Right ventricle myocardium superior (tissue), 1 donor: ENCODE results near the gene ARSG. TPM values are rescaled to one million over a fixed set of nuclear protein-coding genes. Genes with fewer than 3 reads are reported as not detected.
A peak's percentile ranks its signal among the peaks of the same experiment; 100 is the strongest.

Experiments used
- ATAC-seq: fragments of 200-7000 bp; cut with Tn5 transposase; one replicate; pipeline ENCODE4 v1.9.1; 2020; ENCODE audit warnings: mild to moderate bottlenecking; ENCODE audit not compliant: poor library complexity
- DNase-seq: peaks from one replicate; pipeline ENCODE4 v3.0.0-alpha.2; 2020
- intact Hi-C: fragments of 100-400 bp; cut with DNase I; formaldehyde crosslinking; loops from one replicate; pipeline ENCODE4 v1.11.2; 2022
- total RNA-seq: library from RNA; stranded (reverse); fragmentation: NEBNext Ultra II Directional; extraction: Animal tissue kit (Norgen Biotek cat#: 25700); gene quantifications from one replicate; pipeline ENCODE4 v1.2.1, GENCODE V29; 2021
- donor health status: DM: no; HTN: yes; CAD: no; lungs with severe emphysema.

ARSG gene
- total RNA-seq, 1 donor from 2014 or later, result 3.1 TPM

GRCh38 chr17:68382582-68383085 lies 91.3 kb downstream of the ARSG start:
- intact Hi-C loops, result no loop called here
- no peak for ATAC-seq

GRCh38 chr17:68383120-68383442 lies 91.8 kb downstream of the ARSG start:
- intact Hi-C loops, result no loop called here
- ATAC-seq (no peak), DNase-seq (no peak)

More at GRCh38 chr17:68382582-68383085, 91.3 kb downstream of the ARSG start:
- DNase-seq, result no peak

GRCh38 chr17:68383443-68384321 lies 92.4 kb downstream of the ARSG start:
- intact Hi-C loops, result no loop called here
- DNase-seq, result no peak
- ATAC-seq, result no peak

- no peak for DNase-seq
- ATAC-seq, result no peak
- intact Hi-C loops, result no loop called here
These were observed 93.2 kb downstream of the ARSG start for GRCh38 chr17:68384471-68384870.

GRCh38 chr17:68384941-68385340 lies 93.6 kb downstream of the ARSG start:
- intact Hi-C loops, result no loop called here
- DNase-seq (no peak), ATAC-seq (no peak)

GRCh38 chr17:68385490-68386215 lies 94.4 kb downstream of the ARSG start:
- intact Hi-C loops, result no loop called here
- ATAC-seq, result peak; percentile 3
- no peak for DNase-seq

GRCh38 chr17:68387435-68388218 lies 96.3 kb downstream of the ARSG start:
- ATAC-seq (no peak), DNase-seq (no peak)
- intact Hi-C loops, result no loop called here

- no peak for ATAC-seq
- no peak for DNase-seq
- intact Hi-C loops, result no loop called here
These were observed 97.7 kb downstream of the ARSG start for GRCh38 chr17:68389041-68389440.

- no peak for DNase-seq
- no peak for ATAC-seq
- intact Hi-C loops, result no loop called here
These were observed 99.7 kb downstream of the ARSG start for GRCh38 chr17:68390888-68391545.

- intact Hi-C loops, result no loop called here
- ATAC-seq, result no peak
- no peak for DNase-seq
These were observed 100.4 kb downstream of the ARSG start for GRCh38 chr17:68391561-68392268.

GRCh38 chr17:68394608-68395331 lies 103.5 kb downstream of the ARSG start:
- DNase-seq (no peak), ATAC-seq (no peak)
- intact Hi-C loops, result loop anchor here (5.0 kb wide), 1 partner anchor 132 kb away; no protein-coding TSS in a partner anchor

GRCh38 chr17:68396226-68397107 lies 105.2 kb downstream of the ARSG start:
- ATAC-seq, result no peak
- no peak for DNase-seq
- intact Hi-C loops, result loop anchor here (5.0 kb wide), 1 partner anchor 134 kb away; no protein-coding TSS in a partner anchor

- DNase-seq, result no peak
- no peak for ATAC-seq
- intact Hi-C loops, result loop anchor here (5.0 kb wide), 1 partner anchor 135 kb away; no protein-coding TSS in a partner anchor
These were observed 105.8 kb downstream of the ARSG start for GRCh38 chr17:68397108-68397536.

- DNase-seq (peak; percentile 70), ATAC-seq (peak; percentile 89)
- intact Hi-C loops, result loop anchor here (5.0 kb wide), 1 partner anchor 137 kb away; no protein-coding TSS in a partner anchor
These were observed 107.7 kb downstream of the ARSG start for GRCh38 chr17:68398691-68399637.
